GM19467 (cell line): ENCODE results near the gene PYDC1.
"Not testable (repeated sequence)": the region's sequence is repeated elsewhere in the genome, so short reads cannot be mapped to it uniquely, and the experiment has no call there.

ENCODE experiments used
- ATAC-seq: cut with Tn5 transposase; IDR thresholded peaks from one replicate; pipeline ENCODE4 v1.9.1; 2021; ENCODE audit warnings: mild to moderate bottlenecking, moderate library complexity; ENCODE audit not compliant: unreplicated experiment

The PYDC1 gene

GRCh38 chr16:31181102-31181830 lies 35.7 kb downstream of the PYDC1 start:
- ATAC-seq: no peak

GRCh38 chr16:31179747-31180459 lies 37.0 kb downstream of the PYDC1 start, which contains the start of gene FUS:
Gene FUS (plus strand): TSS chr16:31180139. CDS start chr16:31180215, 76 bp downstream.
- ATAC-seq: peak; percentile 49

GRCh38 chr16:31179219-31179746 lies 37.7 kb downstream of the PYDC1 start:
- no peak for ATAC-seq

GRCh38 chr16:31177136-31177535 lies 39.8 kb downstream of the PYDC1 start:
- ATAC-seq: no peak

- not testable (repeated sequence) for ATAC-seq
Measured at GRCh38 chr16:31170048-31170447, 46.9 kb downstream of the PYDC1 start.

GRCh38 chr16:31168848-31169247 lies 48.1 kb downstream of the PYDC1 start:
- ATAC-seq: no peak

- ATAC-seq: no peak
Measured at GRCh38 chr16:31167315-31167714, 49.6 kb downstream of the PYDC1 start.
